BLaER1 (cell line): Measurements from ENCODE around the gene TSHR.
"Not testable (repeated sequence)": the region's sequence is repeated elsewhere in the genome, so short reads cannot be mapped to it uniquely, and the experiment has no call there.

ENCODE experiments used
- H3K27ac ChIP-seq: shearing (Covaris generic); formaldehyde crosslinking; 2 replicates; pipeline ENCODE4 v1.8.1; 2022
- H3K27me3 ChIP-seq: shearing (Covaris generic); formaldehyde crosslinking; 2 replicates; pipeline ENCODE4 v1.8.1; 2022
- H3K36me3 ChIP-seq: shearing (Covaris generic); formaldehyde crosslinking; 2 replicates; pipeline ENCODE4 v1.8.1; 2022
- H3K4me1 ChIP-seq: shearing (Covaris generic); formaldehyde crosslinking; 2 replicates; pipeline ENCODE4 v1.8.1; 2022
- H3K4me2 ChIP-seq: shearing (Covaris generic); formaldehyde crosslinking; 2 replicates; pipeline ENCODE4 v1.8.1; 2022
- H3K4me3 ChIP-seq: shearing (Covaris generic); formaldehyde crosslinking; 2 replicates; pipeline ENCODE4 v1.8.1; 2022
- H3K9ac ChIP-seq: shearing (Covaris generic); formaldehyde crosslinking; 2 replicates; pipeline ENCODE4 v1.8.1; 2022
- H3K9me3 ChIP-seq: shearing (Covaris generic); formaldehyde crosslinking; 2 replicates; pipeline ENCODE4 v1.8.1; 2022
- H4K20me1 ChIP-seq: shearing (Covaris generic); formaldehyde crosslinking; 2 replicates; pipeline ENCODE4 v1.8.1; 2022
- Cebpa-rat ChIP-seq: shearing (Covaris generic); IDR thresholded peaks from 2 replicates; pipeline ENCODE4 v1.8.1; 2022

The TSHR gene

DNA sequence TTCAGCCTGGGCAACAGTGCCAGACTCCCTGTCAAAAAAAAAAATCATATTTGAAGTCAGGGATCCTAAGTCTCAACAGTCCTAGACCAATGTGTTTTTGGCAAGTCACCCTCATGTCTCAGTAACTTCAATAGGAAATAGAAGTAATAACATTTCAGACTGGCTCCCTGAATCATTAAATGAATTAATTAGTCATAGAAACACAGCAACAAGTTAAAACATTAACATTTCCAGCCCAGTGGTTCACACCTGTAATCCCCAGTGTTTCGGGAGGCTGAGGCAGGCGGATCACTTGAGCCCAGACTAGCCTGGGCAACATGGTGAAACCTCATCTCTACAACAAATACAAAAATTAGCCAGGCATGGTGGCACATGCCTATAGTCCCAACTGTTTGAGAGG lies 140.1 kb downstream of the TSHR start:
- H3K9me3 ChIP-seq: no peaks in the 10 kb centered on the region
- no peak overlapping the region for H3K4me3 ChIP-seq
- no peaks in the 10 kb centered on the region for H4K20me1 ChIP-seq
- H3K4me1 ChIP-seq: no peaks in the 10 kb centered on the region
- no peak overlapping the region for H3K9ac ChIP-seq
- H3K27me3 ChIP-seq: no peaks in the 10 kb centered on the region
- H3K36me3 ChIP-seq: no peaks in the 10 kb centered on the region
- no peak for TF ChIP-seq Cebpa-rat
- H3K27ac ChIP-seq: no peak overlapping the region
- H3K4me2 ChIP-seq: no peak overlapping the region

DNA sequence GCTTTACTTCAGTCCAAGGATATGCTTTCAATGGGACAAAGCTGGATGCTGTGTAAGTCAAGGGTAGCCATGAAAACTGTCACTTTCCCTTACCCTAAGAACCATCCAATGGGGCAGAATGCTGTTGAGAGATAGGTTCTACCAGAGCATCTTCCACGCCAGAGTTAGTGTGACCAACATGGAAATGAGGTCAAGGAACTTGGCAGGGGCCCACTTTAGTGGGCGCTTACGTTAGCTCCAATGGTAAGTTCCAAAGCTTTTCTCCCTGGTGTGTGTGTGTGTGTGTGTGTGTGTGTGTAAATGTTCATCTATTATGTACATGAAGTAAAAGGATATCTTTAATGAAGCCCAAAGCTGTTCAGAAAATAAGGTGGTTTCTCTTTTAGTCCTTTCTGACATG lies 141.2 kb downstream of the TSHR start:
- Histone ChIP-seq H3K9ac (no peak overlapping the region), H4K20me1 (no peaks in the 10 kb centered on the region), H3K27me3 (no peaks in the 10 kb centered on the region), H3K4me1 (no peaks in the 10 kb centered on the region), H3K9me3 (no peaks in the 10 kb centered on the region), H3K27ac (no peak overlapping the region), H3K4me3 (no peak overlapping the region), H3K4me2 (no peak overlapping the region), H3K36me3 (no peaks in the 10 kb centered on the region)
- no peak for TF ChIP-seq Cebpa-rat

DNA sequence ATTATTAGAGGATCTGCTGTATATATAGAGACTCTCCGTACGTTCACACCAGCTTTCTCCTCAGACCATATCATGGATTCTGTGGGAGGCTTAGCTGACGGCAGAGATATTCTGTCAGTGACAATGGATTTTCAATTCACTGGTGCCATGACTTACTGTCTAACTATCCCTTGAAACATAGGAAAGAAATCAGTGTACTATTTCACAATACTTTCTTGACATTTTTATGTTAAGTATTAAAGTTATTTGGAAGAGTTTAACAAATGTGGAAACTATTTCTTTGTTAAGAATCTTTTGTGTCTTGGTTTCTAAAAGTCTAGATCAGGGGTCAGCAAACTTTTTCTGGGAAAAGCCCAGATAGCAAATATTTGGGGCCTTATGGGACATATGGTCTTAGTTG lies 146.8 kb downstream of the TSHR start:
- no peak overlapping the region for H3K4me3 ChIP-seq
- no peaks in the 10 kb centered on the region for H4K20me1 ChIP-seq
- no peaks in the 10 kb centered on the region for H3K36me3 ChIP-seq
- no peaks in the 10 kb centered on the region for H3K4me1 ChIP-seq
- no peak overlapping the region for H3K9ac ChIP-seq
- no peaks in the 10 kb centered on the region for H3K9me3 ChIP-seq
- TF ChIP-seq Cebpa-rat: no peak
- H3K27ac ChIP-seq: no peak overlapping the region
- no peaks in the 10 kb centered on the region for H3K27me3 ChIP-seq
- no peak overlapping the region for H3K4me2 ChIP-seq

GRCh38 chr14:81103443-81103842 lies 148.0 kb downstream of the TSHR start:
- H3K9me3 ChIP-seq: no peaks in the 10 kb centered on the region
- TF ChIP-seq Cebpa-rat: no peak
- no peak overlapping the region for H3K9ac ChIP-seq
- no peak overlapping the region for H3K27ac ChIP-seq
- no peaks in the 10 kb centered on the region for H3K4me1 ChIP-seq
- H3K36me3 ChIP-seq: no peaks in the 10 kb centered on the region
- no peaks in the 10 kb centered on the region for H4K20me1 ChIP-seq
- H3K4me3 ChIP-seq: no peak overlapping the region
- no peak overlapping the region for H3K4me2 ChIP-seq
- H3K27me3 ChIP-seq: no peaks in the 10 kb centered on the region

GRCh38 chr14:81105378-81105777 lies 150.0 kb downstream of the TSHR start:
- no peaks in the 10 kb centered on the region for H3K4me1 ChIP-seq
- no peak overlapping the region for H3K27ac ChIP-seq
- H3K9me3 ChIP-seq: no peaks in the 10 kb centered on the region
- TF ChIP-seq Cebpa-rat: no peak
- H4K20me1 ChIP-seq: no peaks in the 10 kb centered on the region
- no peak overlapping the region for H3K4me2 ChIP-seq
- no peak overlapping the region for H3K4me3 ChIP-seq
- no peaks in the 10 kb centered on the region for H3K27me3 ChIP-seq
- H3K9ac ChIP-seq: no peak overlapping the region
- no peaks in the 10 kb centered on the region for H3K36me3 ChIP-seq

DNA sequence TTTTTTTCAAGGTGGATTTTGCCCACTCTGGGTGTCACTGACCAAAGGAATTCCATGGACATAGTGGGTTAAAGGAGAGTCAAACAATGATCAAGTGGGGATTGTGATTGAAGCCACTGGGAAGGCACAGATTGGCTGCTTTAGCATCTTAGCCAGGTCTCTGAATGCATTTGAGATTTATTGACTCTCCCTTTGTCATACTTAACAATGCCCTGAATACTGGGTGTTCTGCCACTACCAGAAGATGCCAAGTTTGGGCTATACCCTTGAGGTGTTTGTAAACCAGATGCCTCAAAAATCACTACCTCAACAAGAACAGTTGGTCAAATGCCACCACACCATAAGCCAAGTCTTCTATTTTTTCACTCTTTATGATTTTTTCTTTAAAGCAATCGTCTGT lies 150.5 kb downstream of the TSHR start:
- no peaks in the 10 kb centered on the region for H3K4me1 ChIP-seq
- TF ChIP-seq Cebpa-rat: no peak

DNA sequence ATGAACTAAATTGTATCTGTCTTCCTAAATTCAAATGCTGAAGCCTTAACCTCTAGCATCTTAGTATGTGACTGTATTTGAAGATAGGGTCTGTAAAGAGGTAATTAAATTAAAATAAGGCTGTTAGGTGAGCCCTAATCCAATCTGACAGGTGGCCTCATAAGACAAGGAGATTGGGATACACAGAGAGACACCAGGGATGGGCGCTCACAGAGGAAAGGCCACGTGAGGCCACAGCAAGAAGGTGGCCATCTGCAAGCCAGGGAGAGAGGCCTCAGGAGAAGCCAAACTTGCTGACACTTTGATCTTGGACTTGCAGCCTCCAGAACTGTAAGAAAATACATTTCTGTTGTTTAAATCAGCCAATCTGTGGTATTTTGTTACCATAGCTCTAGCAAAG lies 154.8 kb downstream of the TSHR start:
- Histone ChIP-seq H3K27me3 (no peaks in the 10 kb centered on the region), H3K9ac (no peak overlapping the region), H4K20me1 (no peaks in the 10 kb centered on the region), H3K36me3 (no peaks in the 10 kb centered on the region), H3K4me2 (no peak overlapping the region), H3K9me3 (no peaks in the 10 kb centered on the region), H3K27ac (no peak overlapping the region), H3K4me1 (peaks cover 6% of the 10 kb centered on the region; the same call in 1 of the 2 replicates), H3K4me3 (no peak overlapping the region)
- no peak for TF ChIP-seq Cebpa-rat

More for the DNA sequence above, 150.5 kb downstream of the TSHR start:
- Histone ChIP-seq H3K27me3 (no peaks in the 10 kb centered on the region), H3K4me3 (no peak overlapping the region), H3K9me3 (no peaks in the 10 kb centered on the region), H3K4me2 (no peak overlapping the region), H3K36me3 (no peaks in the 10 kb centered on the region), H3K27ac (no peak overlapping the region), H3K9ac (no peak overlapping the region), H4K20me1 (no peaks in the 10 kb centered on the region)

DNA sequence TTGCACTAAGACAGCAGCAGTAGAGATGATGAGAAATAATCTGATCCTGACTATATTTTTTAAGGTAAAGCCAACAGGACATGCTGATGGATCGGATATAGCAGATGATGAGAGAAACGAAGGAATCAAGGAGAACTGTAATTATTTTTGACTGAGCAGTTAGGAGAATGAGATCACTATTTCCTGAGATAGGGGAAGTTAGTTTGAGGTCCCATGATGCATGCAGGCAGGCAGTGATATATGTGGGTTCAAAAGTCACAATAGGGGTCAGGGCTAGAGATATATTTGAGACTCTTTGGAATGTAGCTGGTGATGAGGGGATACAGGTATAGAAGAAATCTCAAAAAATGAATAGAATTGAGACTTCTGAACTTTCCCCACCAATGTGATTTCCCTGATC lies 157.8 kb downstream of the TSHR start:
- Histone ChIP-seq H3K4me2 (peak overlapping the region; percentile 22; the same call in 1 of the 2 replicates), H3K9me3 (no peaks in the 10 kb centered on the region), H3K36me3 (no peaks in the 10 kb centered on the region), H3K27ac (no peak overlapping the region), H3K4me3 (no peak overlapping the region), H3K27me3 (no peaks in the 10 kb centered on the region), H3K9ac (no peak overlapping the region), H3K4me1 (peaks cover 6% of the 10 kb centered on the region; the same call in 1 of the 2 replicates), H4K20me1 (no peaks in the 10 kb centered on the region)
- TF ChIP-seq Cebpa-rat: no peak

- H3K9ac ChIP-seq, H3K27ac ChIP-seq, H3K4me1 ChIP-seq, H3K27me3 ChIP-seq, H3K4me2 ChIP-seq, H3K9me3 ChIP-seq, H4K20me1 ChIP-seq, H3K4me3 ChIP-seq, H3K36me3 ChIP-seq: not testable (repeated sequence)
Measured at GRCh38 chr14:81113945-81114820, 158.8 kb downstream of the TSHR start.

GRCh38 chr14:81120501-81120900 lies 165.1 kb downstream of the TSHR start:
- Histone ChIP-seq H3K27ac (no peak overlapping the region), H3K4me2 (no peak overlapping the region), H3K9ac (no peak overlapping the region), H3K4me1 (peaks cover 22% of the 10 kb centered on the region), H3K9me3 (peaks cover 4% of the 10 kb centered on the region; the same call in 1 of the 2 replicates), H3K4me3 (no peak overlapping the region), H3K27me3 (no peaks in the 10 kb centered on the region), H3K36me3 (no peaks in the 10 kb centered on the region), H4K20me1 (no peaks in the 10 kb centered on the region)
- TF ChIP-seq Cebpa-rat: no peak
